CD4-positive, alpha-beta T cell treated with Interleukin-15 for 1 hour (primary cell): ENCODE results near the gene ALG1L2.
"Not testable (repeated sequence)": the region's sequence is repeated elsewhere in the genome, so short reads cannot be mapped to it uniquely, and the experiment has no call there.

Experiments
- DNase-seq: peaks from one replicate; pipeline ENCODE4 v3.0.0-alpha.2; 2020

Gene ALG1L2

GRCh38 chr3:130136337-130136736, 54.7 kb downstream of the ALG1L2 start:
- not testable (repeated sequence) for DNase-seq

DNA sequence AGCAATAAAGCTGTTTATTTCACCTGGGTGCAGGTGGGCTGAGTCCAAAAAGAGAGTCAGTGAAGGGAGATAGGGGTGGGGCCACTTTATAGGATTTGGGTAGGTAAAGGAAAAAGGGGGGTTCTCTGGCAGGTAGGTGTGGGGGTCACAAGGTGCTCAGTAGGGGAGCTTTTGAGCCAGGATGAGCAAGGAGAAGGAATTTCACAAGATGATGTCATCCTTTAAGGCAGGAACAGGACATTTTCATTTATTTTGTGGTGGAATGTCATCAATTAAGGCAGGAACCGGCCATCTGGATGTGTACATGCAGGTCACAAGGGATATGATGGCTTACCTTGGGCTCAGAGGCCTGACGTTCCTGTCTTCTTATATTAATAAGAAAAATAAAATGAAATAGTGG, 56.1 kb downstream of the ALG1L2 start:
- DNase-seq = not testable (repeated sequence)

DNA sequence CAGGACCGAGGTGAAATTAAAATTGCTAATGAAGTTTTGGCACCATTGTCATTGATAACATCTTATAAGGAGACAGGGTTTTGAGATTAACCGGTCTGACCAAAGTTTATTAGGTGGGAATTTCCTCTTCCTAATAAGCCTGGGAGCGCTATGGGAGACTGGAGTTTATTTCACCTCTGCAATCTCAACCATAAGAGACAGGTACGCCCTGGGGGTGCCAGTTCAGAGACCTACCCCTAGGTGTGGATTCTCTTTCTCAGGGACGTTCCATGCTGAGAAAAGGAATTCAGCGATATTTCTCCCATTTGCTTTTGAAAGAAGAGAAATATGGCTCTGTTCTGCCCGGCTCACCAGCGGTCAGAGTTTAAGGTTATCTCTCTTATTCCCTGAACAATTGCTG, 57.4 kb downstream of the ALG1L2 start:
- not testable (repeated sequence) for DNase-seq

GRCh38 chr3:130140756-130141155, 59.1 kb downstream of the ALG1L2 start:
- DNase-seq = not testable (repeated sequence)

DNA sequence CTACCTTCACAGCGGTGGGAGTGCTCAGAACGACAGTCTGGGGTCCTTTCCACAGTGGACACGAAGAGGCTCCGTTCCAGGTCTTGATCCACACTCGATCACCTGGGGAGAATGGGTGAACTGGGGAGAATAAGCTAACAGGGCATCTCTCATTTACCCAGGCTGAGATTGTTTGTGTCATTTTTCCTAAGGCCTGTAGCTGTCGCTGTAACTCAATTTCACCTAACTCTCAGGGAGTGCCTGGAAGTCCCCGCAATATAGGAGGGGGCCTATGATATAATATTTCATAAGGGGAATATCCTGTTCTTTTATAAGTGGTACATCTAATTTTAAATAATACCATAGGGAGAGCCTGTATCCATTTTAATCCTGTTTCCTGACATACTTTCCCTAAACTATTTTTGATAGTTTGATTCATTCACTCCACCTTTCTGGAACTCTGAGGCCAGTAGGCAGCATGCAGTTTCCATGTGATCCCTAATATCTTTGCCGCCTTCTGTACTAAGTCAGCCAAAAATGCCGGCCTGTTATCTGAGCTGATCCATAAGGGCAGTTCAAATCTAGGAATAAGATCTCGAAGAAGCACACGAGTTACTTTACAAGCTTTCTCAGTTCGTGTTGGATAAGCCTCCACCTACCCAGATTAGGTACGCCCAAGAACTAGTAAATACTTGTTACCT, 62.2 kb downstream of the ALG1L2 start:
- not testable (repeated sequence) for DNase-seq

DNA sequence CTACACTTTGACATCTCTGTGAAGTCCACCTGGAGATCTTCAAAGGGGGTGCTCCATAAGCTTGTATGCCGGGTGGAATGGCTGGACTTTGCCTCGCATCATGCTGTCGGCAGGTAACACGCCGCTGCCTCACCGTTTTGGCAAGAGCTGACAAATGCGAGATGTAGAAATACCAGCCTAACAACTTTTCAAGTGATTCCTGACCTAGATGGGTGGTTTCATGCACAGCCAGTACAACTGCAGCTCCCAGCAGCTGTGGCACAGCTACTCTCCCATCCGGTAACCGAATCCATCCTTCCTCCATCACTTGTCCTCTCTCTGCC, 62.7 kb downstream of the ALG1L2 start:
- not testable (repeated sequence) for DNase-seq

GRCh38 chr3:130145456-130145855, 63.8 kb downstream of the ALG1L2 start:
- not testable (repeated sequence) for DNase-seq

GRCh38 chr3:130146465-130146864, 64.8 kb downstream of the ALG1L2 start:
- DNase-seq = not testable (repeated sequence)
